Measurements from ENCODE around the gene TTN. TPM values are rescaled to one million over a fixed set of nuclear protein-coding genes. Genes with fewer than 3 reads are reported as not detected.
A peak's percentile ranks its signal among the peaks of the same experiment; 100 is the strongest.

TTN gene
- total and polyA plus RNA-seq, 4 donors, result 0.53 to 47.4 (median 19.7) TPM

DNA sequence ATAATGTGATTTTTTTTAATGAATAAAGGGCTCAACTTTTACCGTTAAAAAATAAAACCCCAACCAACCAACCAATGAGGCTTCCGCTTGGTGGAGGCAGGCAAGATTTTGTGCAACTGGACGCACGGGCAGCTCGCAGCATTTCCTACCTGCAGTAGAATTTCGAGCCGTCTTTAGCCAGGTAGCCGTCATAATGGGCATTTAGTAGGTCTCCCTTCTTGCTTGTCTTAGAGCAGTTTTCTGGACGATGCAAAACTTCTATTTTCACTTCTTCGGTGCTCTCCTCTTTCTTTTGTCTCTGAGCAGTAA, 329.1 kb downstream of the TTN start:
- Histone ChIP-seq H3K4me3 (peak overlapping the region; percentile 52), H3K36me3 (ENCODE audit: control insufficient read depth in 4 of 4, insufficient read depth in 4 of 4, low read length in 4 of 4) (peaks cover 0 to 2% (median 0%) of the 10 kb centered on the region in 4 donors), H3K4me1 (ENCODE audit: control insufficient read depth in 5 of 5, insufficient read depth in 5 of 5, low read length in 5 of 5) (peaks cover 0 to 39% (median 24%) of the 10 kb centered on the region in 5 donors), H3K27ac (ENCODE audit: low read depth in 1 of 2, low read length in 1 of 2) (peak overlapping the region; percentile 91 to 96), H3K9ac (ENCODE audit: insufficient read depth in 1 of 2, low read length in 2 of 2) (peak overlapping the region; percentile 87 to 95), H3K27me3 (ENCODE audit: control insufficient read depth in 3 of 3, insufficient read depth in 3 of 3, low read length in 2 of 3) (no peaks in the 10 kb centered on the region), H3K9me3 (ENCODE audit: control insufficient read depth in 4 of 4, insufficient read depth in 3 of 4, low read length in 3 of 4) (no peaks in the 10 kb centered on the region)
- TF ChIP-seq, protein P1, sequence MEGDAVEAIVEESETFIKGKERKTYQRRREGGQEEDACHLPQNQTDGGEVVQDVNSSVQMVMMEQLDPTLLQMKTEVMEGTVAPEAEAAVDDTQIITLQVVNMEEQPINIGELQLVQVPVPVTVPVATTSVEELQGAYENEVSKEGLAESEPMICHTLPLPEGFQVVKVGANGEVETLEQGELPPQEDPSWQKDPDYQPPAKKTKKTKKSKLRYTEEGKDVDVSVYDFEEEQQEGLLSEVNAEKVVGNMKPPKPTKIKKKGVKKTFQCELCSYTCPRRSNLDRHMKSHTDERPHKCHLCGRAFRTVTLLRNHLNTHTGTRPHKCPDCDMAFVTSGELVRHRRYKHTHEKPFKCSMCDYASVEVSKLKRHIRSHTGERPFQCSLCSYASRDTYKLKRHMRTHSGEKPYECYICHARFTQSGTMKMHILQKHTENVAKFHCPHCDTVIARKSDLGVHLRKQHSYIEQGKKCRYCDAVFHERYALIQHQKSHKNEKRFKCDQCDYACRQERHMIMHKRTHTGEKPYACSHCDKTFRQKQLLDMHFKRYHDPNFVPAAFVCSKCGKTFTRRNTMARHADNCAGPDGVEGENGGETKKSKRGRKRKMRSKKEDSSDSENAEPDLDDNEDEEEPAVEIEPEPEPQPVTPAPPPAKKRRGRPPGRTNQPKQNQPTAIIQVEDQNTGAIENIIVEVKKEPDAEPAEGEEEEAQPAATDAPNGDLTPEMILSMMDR (IDR thresholded peaks at IDR 0.05; ENCODE audit: control extremely low read depth, extremely low read depth), result no peak
- no peak for ATAC-seq (ENCODE audit: insufficient read depth, low FRiP score)
- no peak for DNase-seq
- 1% methylated on average over 10 of the region's 10 CpGs for WGBS, 2 donors

- Histone ChIP-seq H3K36me3 (ENCODE audit: control insufficient read depth in 4 of 4, insufficient read depth in 4 of 4, low read length in 4 of 4) (peaks cover 0 to 2% (median 0%) of the 10 kb centered on the region in 4 donors), H3K27me3 (ENCODE audit: control insufficient read depth in 3 of 3, insufficient read depth in 3 of 3, low read length in 2 of 3) (no peaks in the 10 kb centered on the region), H3K4me3 (no peak overlapping the region), H3K9ac (ENCODE audit: insufficient read depth in 1 of 2, low read length in 2 of 2) (peak overlapping the region; percentile 87 to 95), H3K27ac (ENCODE audit: low read depth in 1 of 2, low read length in 1 of 2) (no peak overlapping the region), H3K4me1 (ENCODE audit: control insufficient read depth in 5 of 5, insufficient read depth in 5 of 5, low read length in 5 of 5) (peaks cover 0 to 37% (median 24%) of the 10 kb centered on the region in 5 donors), H3K9me3 (ENCODE audit: control insufficient read depth in 4 of 4, insufficient read depth in 3 of 4, low read length in 3 of 4) (no peaks in the 10 kb centered on the region)
- DNase-seq (peak in 2 of 3 donors; percentile 8 to 69), ATAC-seq (ENCODE audit: insufficient read depth, low FRiP score) (no peak)
- TF ChIP-seq, protein P1 (IDR thresholded peaks at IDR 0.05; ENCODE audit: control extremely low read depth, extremely low read depth), result no peak
- WGBS, 2 donors, result 3 to 14% methylated on average over 3 of the region's 3 CpGs
Measured at GRCh38 chr2:178477443-178478129, 329.6 kb downstream of the TTN start.

- Histone ChIP-seq H3K9me3 (ENCODE audit: control insufficient read depth in 4 of 4, insufficient read depth in 3 of 4, low read length in 3 of 4) (no peaks in the 10 kb centered on the region), H3K9ac (ENCODE audit: insufficient read depth in 1 of 2, low read length in 2 of 2) (no peak overlapping the region), H3K27me3 (ENCODE audit: control insufficient read depth in 3 of 3, insufficient read depth in 3 of 3, low read length in 2 of 3) (no peaks in the 10 kb centered on the region), H3K4me1 (ENCODE audit: control insufficient read depth in 5 of 5, insufficient read depth in 5 of 5, low read length in 5 of 5) (peaks cover 0 to 26% (median 13%) of the 10 kb centered on the region in 5 donors), H3K4me3 (no peak overlapping the region), H3K36me3 (ENCODE audit: control insufficient read depth in 4 of 4, insufficient read depth in 4 of 4, low read length in 4 of 4) (peaks cover 0 to 2% (median 0%) of the 10 kb centered on the region in 4 donors), H3K27ac (ENCODE audit: low read depth in 1 of 2, low read length in 1 of 2) (no peak overlapping the region)
- no peak for ATAC-seq (ENCODE audit: insufficient read depth, low FRiP score)
- no peak for DNase-seq
- TF ChIP-seq, protein P1 (IDR thresholded peaks at IDR 0.05; ENCODE audit: control extremely low read depth, extremely low read depth), result no peak
Measured at GRCh38 chr2:178476477-178476876, 330.7 kb downstream of the TTN start.

Other genes with a start within 250 kb of the TTN start
- gene CCDC141, start 242.7 kb upstream of the TTN start, total RNA-seq, result 10 to 100 TPM; 25.7 to 48.1 TPM
- gene CCDC141, start 242.7 kb upstream of the TTN start, polyA plus RNA-seq, result 1 to 10 TPM; 2.1 to 3.5 TPM